Activated CD8-positive, alpha-beta memory T cell treated with anti-CD3 and anti-CD28 coated beads, Interleukin-2, amount 50 U/mL, for 24 hours (primary cell): ENCODE results near the gene NR2F6.

Experiments used
- DNase-seq: peaks from one replicate; pipeline ENCODE4 v3.0.0-alpha.2; 2020; ENCODE audit errors: extremely low read depth

NR2F6 gene

GRCh38 chr19:17237747-17238706 is 7.7 kb downstream of the NR2F6 start:
- no peak for DNase-seq

GRCh38 chr19:17236811-17237543 is 8.7 kb downstream of the NR2F6 start:
- DNase-seq = no peak

GRCh38 chr19:17235971-17236777 is 9.5 kb downstream of the NR2F6 start:
- DNase-seq = no peak

- no peak for DNase-seq
Measured at GRCh38 chr19:17235300-17235970, 10.3 kb downstream of the NR2F6 start.

GRCh38 chr19:17234911-17235299 is 10.8 kb downstream of the NR2F6 start:
- no peak for DNase-seq

GRCh38 chr19:17232258-17232657 is 13.5 kb downstream of the NR2F6 start:
- no peak for DNase-seq

GRCh38 chr19:17229890-17230289 is 15.8 kb downstream of the NR2F6 start:
- DNase-seq = no peak

- DNase-seq = no peak
Measured at GRCh38 chr19:17227798-17228367, 17.8 kb downstream of the NR2F6 start.

- peak; percentile 93 for DNase-seq
Measured at GRCh38 chr19:17226002-17226933, 19.5 kb downstream of the NR2F6 start, which contains the start of gene OCEL1. OCEL1 (plus strand) TSS chr19:17226226; CDS start chr19:17226248, 22 bp downstream.

GRCh38 chr19:17225053-17225452 is 20.7 kb downstream of the NR2F6 start:
- DNase-seq = no peak

- no peak for DNase-seq
Measured at GRCh38 chr19:17220207-17220758, 25.4 kb downstream of the NR2F6 start.

- DNase-seq = no peak
Measured at GRCh38 chr19:17219286-17219685, 26.4 kb downstream of the NR2F6 start.

- DNase-seq = no peak
Measured at GRCh38 chr19:17216058-17216670, 29.6 kb downstream of the NR2F6 start.

- DNase-seq = peak; percentile 72
Measured at GRCh38 chr19:17215127-17215971, 30.4 kb downstream of the NR2F6 start, which contains the start of gene USE1. USE1 (plus strand) TSS chr19:17215357; CDS start chr19:17215406, 49 bp downstream.

GRCh38 chr19:17214508-17215126 is 31.1 kb downstream of the NR2F6 start:
- DNase-seq = no peak

GRCh38 chr19:17213334-17213733 is 32.4 kb downstream of the NR2F6 start:
- DNase-seq = no peak
